Tibial artery (tissue), 4 donors: ENCODE measurements around the gene ZNF607.

Experiments
- DNase-seq, 2 donors: peaks; one replicate each; pipeline ENCODE4 v3.0.0-alpha.2; 2019
- H3K27ac ChIP-seq, 2 donors: fragments of 200-600 bp; sonication (generic) in 1 of 2; 1 replicate in 1 of 2; 2 replicates in 1 of 2; pipeline ENCODE4 v1.5.1; 2018 to 2019; ENCODE audit warnings: mild to moderate bottlenecking in 1 of 2
- H3K27me3 ChIP-seq, 2 donors: fragments of 200-600 bp; sonication (generic) in 1 of 2; one replicate each; pipeline versions ENCODE4 v1.5.1 to v1.6.0; 2016 to 2019
- H3K36me3 ChIP-seq, 3 donors: fragments of 200-600 bp; sonication (generic) in 2 of 3; one replicate each; pipeline ENCODE4 v1.5.1; 2016 to 2019; ENCODE audit warnings: mild to moderate bottlenecking in 2 of 3
- H3K4me1 ChIP-seq, 4 donors: fragments of 200-600 bp; sonication (generic) in 2 of 4; 1 replicate in 3 of 4; 2 replicates in 1 of 4; pipeline ENCODE4 v1.5.1; 2016 to 2019
- H3K4me3 ChIP-seq, 2 donors: fragments of 200-600 bp; sonication (generic) in 1 of 2; 1 replicate in 1 of 2; 2 replicates in 1 of 2; pipeline ENCODE4 v1.5.1; 2018 to 2019; ENCODE audit warnings: mild to moderate bottlenecking in 2 of 2
- H3K9me3 ChIP-seq, 3 donors: fragments of 200-600 bp; sonication (generic) in 1 of 3; one replicate each; pipeline ENCODE4 v1.5.1; 2016 to 2019
- CTCF ChIP-seq, 2 experiments: fragments of 200-600 bp in 1 of 2; fragments of 450-650 bp in 1 of 2; IDR thresholded peaks; one replicate each; pipeline ENCODE4 v1.5.1; 2017 to 2019; ENCODE audit warnings: antibody characterized with exemption in 2 of 2, mild to moderate bottlenecking in 1 of 2, moderate library complexity in 1 of 2
- intact Hi-C: fragments of 100-400 bp; cut with DNase I; formaldehyde crosslinking; loops from one replicate; pipeline ENCODE4 v1.15.0; 2023; ENCODE audit warnings: low total_unique reads

ZNF607 gene

GRCh38 chr19:37655689-37656371 lies 63.7 kb downstream of the ZNF607 start:
- intact Hi-C loops = loop anchor here (2.0 kb wide), 1 partner anchor 59 kb away; no protein-coding TSS in a partner anchor

DNA sequence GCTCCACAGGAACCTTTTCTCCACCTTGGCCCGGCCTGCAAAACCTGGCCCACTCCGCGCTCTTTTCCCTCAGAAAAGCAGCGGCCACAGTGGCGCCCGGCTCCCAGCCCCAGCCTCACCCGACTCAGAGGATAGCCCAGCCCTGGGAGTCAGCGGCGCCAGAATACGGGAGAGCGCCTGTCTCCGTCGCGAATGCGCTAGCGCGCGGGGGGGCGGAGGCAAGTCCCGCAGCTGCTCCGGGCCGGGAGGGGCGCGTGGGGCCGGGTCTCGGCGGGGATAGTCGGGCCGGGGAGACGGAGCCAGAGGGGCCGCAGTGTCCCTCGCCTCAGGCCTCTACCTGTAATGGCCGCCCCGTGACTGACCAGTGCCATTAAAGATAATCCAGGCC lies 64.3 kb downstream of the ZNF607 start, which contains the start of gene ZFP30:
TSS of gene ZFP30 (minus strand) at position 165 of the 388 bp plus-strand sequence. CDS start 7,643 bp downstream, outside the sequence.
- peak within 1 kb of the TSS; percentile 67 to 77 for H3K4me3 ChIP-seq
- H3K27ac ChIP-seq = peak within 1 kb of the TSS; percentile 87 to 91
- peak; percentile 88 to 95 for DNase-seq
- intact Hi-C loops = loop anchor here (2.0 kb wide), 1 partner anchor 58 kb away; no protein-coding TSS in a partner anchor
- no peaks in the 10 kb centered on the region for H3K27me3 ChIP-seq
- TF ChIP-seq CTCF (IDR thresholded peaks at IDR 0.05) = no peak
- peaks cover 0 to 8% (median 0%) of the 10 kb centered on the region in 3 donors for H3K36me3 ChIP-seq
- peaks cover 0 to 9% (median 0%) of the 10 kb centered on the region in 3 donors for H3K9me3 ChIP-seq
- H3K4me1 ChIP-seq = peaks cover 0 to 25% (median 16%) of the 10 kb centered on the region in 4 donors

More at GRCh38 chr19:37655689-37656371, 63.7 kb downstream of the ZNF607 start:
- no peaks in the 10 kb centered on the region for H3K27me3 ChIP-seq
- H3K36me3 ChIP-seq = peaks cover 0 to 5% (median 0%) of the 10 kb centered on the region in 3 donors
- TF ChIP-seq CTCF (IDR thresholded peaks at IDR 0.05) = no peak
- peaks cover 0 to 8% (median 0%) of the 10 kb centered on the region in 3 donors for H3K9me3 ChIP-seq
- DNase-seq = peak; percentile 74 to 91
- peaks cover 0 to 25% (median 16%) of the 10 kb centered on the region in 4 donors for H3K4me1 ChIP-seq
- H3K4me3 ChIP-seq = peak overlapping the region; percentile 67 to 77
- H3K27ac ChIP-seq = peak overlapping the region; percentile 87 to 91

DNA sequence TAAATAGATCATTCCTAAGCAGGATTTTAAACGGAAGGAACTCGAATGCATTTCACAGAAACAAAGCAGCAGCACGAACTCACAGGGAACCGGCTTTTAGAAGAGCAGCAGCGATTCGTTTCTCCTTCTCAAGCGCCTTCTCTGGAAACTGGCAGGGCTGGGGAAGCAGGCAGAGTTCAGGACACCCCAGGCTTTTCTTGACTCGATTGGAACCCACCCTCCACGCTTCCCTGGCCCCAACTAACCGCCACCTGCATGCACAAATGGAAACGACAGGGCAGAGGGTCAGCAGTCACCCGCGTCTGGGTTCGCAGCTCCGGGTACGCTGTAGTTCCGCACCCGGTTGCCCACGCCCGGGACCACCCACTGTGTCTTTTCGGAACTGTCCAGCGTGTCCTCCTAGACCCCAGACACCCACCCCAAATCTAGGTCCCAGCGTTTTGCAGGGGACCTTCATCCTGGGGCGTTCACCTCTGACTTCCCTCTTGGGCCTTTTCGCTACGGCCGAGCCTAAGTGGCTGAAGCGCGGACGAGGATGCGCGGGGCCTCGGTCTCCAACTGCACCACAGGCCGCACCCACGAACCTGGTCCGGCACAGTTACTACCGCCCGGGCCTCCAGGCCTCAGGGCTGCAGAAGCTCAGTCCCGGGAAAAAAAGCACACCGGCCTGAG lies 64.8 kb downstream of the ZNF607 start:
- TF ChIP-seq CTCF (IDR thresholded peaks at IDR 0.05) = no peak
- peak overlapping the region; percentile 87 to 91 for H3K27ac ChIP-seq
- H3K4me3 ChIP-seq = peak overlapping the region; percentile 67 to 77
- no peak for DNase-seq
- intact Hi-C loops = loop anchor here (2.0 to 5.0 kb wide), 2 partner anchors 58 to 147 kb away; partner anchors contain the start of gene ZNF793
- H3K4me1 ChIP-seq = peaks cover 0 to 25% (median 16%) of the 10 kb centered on the region in 4 donors
- peaks cover 0 to 12% (median 0%) of the 10 kb centered on the region in 3 donors for H3K36me3 ChIP-seq
- H3K27me3 ChIP-seq = no peaks in the 10 kb centered on the region
- peaks cover 0 to 11% (median 0%) of the 10 kb centered on the region in 3 donors for H3K9me3 ChIP-seq

GRCh38 chr19:37654118-37654517 lies 65.4 kb downstream of the ZNF607 start:
- Histone ChIP-seq H3K9me3 (peaks cover 0 to 16% (median 0%) of the 10 kb centered on the region in 3 donors), H3K27ac (peak overlapping the region; percentile 87 to 91), H3K27me3 (no peaks in the 10 kb centered on the region), H3K36me3 (peaks cover 0 to 19% (median 0%) of the 10 kb centered on the region in 3 donors), H3K4me1 (peaks cover 0 to 25% (median 16%) of the 10 kb centered on the region in 4 donors), H3K4me3 (peak overlapping the region; percentile 67 to 77)
- TF ChIP-seq CTCF (IDR thresholded peaks at IDR 0.05) = no peak
- no peak for DNase-seq
- intact Hi-C loops = loop anchor here (2.0 to 5.0 kb wide), 2 partner anchors 57 to 147 kb away; partner anchors contain the start of gene ZNF793
